Mucosa of descending colon (tissue), 3 donors: ENCODE results near the gene GALNT18. TPM values are rescaled to one million over a fixed set of nuclear protein-coding genes. Genes with fewer than 3 reads are reported as not detected.

Source experiments
- ATAC-seq: fragments of 200-7000 bp; cut with Tn5 transposase; one replicate; pipeline ENCODE4 v1.9.1; 2020; ENCODE audit warnings: mild to moderate bottlenecking, moderate library complexity
- DNase-seq, 3 donors: peaks; one replicate each; pipeline ENCODE4 v3.0.0-alpha.2; 2020
- H3K36me3 ChIP-seq: fragments of 200-600 bp; one replicate; pipeline ENCODE4 v1.8.0; 2021; ENCODE audit warnings: low read depth, mild to moderate bottlenecking
- H3K4me1 ChIP-seq: fragments of 200-600 bp; one replicate; pipeline ENCODE4 v1.8.0; 2021; ENCODE audit warnings: low read depth, mild to moderate bottlenecking
- H3K4me3 ChIP-seq: fragments of 200-600 bp; one replicate; pipeline ENCODE4 v1.8.0; 2021; ENCODE audit warnings: mild to moderate bottlenecking
- H3K9me3 ChIP-seq: fragments of 200-600 bp; one replicate; pipeline ENCODE4 v1.8.0; 2021; ENCODE audit warnings: mild to moderate bottlenecking
- intact Hi-C, 2 donors: fragments of 100-400 bp; cut with DNase I in 1 of 2; cut with micrococcal nuclease in 1 of 2; formaldehyde crosslinking; loops; one replicate each; pipeline versions ENCODE4 v1.11.0 to v1.11.1; 2022; cut with DNase I, micrococcal nuclease
- total RNA-seq, 3 donors: library from RNA; stranded (reverse); fragmentation: NEBNext Ultra II Directional in 2 of 3; extraction: Animal tissue kit (Norgen Biotek cat#: 25700) in 2 of 3; gene quantifications; one replicate each; pipeline versions ENCODE4 v1.2.1 to v1.2.4, GENCODE V29; 2021 to 2023
- TF ChIP-seq, protein P1 (sequence below): fragments of 200-600 bp; IDR thresholded peaks from one replicate; pipeline ENCODE4 v1.8.0; 2022; ENCODE audit warnings: antibody characterized with exemption, mild to moderate bottlenecking
- donor health status: DM: no; HTN: no; CAD: no; lungs with moderate emphysema.
- donor health status: DM: no; HTN: no; CAD: no.
- donor health status: DM: no; HTN: yes; CAD: no.

Gene GALNT18
- total RNA-seq, 3 donors from 2014 or later, result 2.0 to 27.8 (median 5.4) TPM

DNA sequence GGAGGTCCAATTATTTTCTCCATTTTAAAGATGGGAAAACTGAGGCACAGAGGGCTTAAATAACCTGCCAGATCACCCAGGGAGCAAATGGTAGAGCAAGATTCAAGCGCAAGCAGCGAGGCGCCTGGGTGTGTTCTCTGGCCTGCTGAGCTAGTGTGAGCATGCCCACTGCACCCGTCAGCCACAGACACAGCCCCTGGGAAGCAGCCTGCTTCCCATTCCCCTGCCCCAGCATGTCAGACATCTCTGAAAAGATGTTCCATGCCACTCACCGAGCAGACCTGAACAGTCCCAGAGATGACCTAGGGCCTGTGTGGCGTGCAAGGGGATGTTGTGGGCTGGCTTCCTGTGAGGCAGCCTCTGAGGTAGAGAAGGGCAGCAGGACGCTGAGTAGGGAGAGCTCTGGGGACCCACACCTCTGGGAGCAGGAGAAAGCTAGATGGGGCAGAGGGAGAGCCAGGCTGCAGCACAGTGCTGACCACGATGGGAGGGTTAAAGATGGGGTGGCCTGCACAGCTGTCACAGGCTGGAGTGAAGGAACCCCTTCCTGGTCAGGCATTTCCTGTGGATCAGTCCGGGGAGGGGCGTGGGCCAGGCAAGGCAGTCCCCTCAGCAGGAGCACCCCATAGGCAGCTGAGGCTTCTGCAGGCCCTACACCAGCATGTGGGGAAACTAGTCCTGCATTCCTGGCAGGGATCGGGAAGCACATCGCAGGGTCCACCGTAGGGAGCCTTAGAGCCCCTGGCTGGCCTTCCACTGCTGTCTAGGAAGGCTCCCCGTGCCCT is 101.4 kb downstream of the GALNT18 start:
- Histone ChIP-seq H3K4me1 (no peaks in the 10 kb centered on the region), H3K4me3 (no peak overlapping the region), H3K36me3 (no peaks in the 10 kb centered on the region), H3K9me3 (no peaks in the 10 kb centered on the region)
- no peak for DNase-seq
- peak; percentile 7 for ATAC-seq
- TF ChIP-seq, protein P1, sequence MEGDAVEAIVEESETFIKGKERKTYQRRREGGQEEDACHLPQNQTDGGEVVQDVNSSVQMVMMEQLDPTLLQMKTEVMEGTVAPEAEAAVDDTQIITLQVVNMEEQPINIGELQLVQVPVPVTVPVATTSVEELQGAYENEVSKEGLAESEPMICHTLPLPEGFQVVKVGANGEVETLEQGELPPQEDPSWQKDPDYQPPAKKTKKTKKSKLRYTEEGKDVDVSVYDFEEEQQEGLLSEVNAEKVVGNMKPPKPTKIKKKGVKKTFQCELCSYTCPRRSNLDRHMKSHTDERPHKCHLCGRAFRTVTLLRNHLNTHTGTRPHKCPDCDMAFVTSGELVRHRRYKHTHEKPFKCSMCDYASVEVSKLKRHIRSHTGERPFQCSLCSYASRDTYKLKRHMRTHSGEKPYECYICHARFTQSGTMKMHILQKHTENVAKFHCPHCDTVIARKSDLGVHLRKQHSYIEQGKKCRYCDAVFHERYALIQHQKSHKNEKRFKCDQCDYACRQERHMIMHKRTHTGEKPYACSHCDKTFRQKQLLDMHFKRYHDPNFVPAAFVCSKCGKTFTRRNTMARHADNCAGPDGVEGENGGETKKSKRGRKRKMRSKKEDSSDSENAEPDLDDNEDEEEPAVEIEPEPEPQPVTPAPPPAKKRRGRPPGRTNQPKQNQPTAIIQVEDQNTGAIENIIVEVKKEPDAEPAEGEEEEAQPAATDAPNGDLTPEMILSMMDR, result no peak
- intact Hi-C loops, result no loop called here

DNA sequence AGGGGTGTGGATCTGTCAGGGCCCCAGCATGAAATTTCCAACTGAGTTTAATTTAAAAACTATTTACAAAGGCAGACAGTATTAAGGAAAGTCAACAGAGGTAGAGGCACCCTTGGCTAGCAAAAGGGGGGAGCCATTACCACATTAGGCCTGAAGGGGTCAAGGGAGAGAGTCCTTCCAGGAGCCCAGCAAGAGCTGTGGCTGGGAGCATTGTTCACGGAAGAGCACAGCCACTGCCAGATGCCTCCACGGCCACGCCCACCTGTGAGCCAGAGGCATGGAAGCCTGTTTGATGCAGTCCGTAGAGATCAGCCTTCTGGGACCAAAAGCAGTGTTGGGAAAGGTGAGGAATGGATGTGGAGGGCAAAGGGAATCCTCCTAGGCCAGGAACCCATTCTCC is 102.6 kb downstream of the GALNT18 start:
- no peak for DNase-seq

DNA sequence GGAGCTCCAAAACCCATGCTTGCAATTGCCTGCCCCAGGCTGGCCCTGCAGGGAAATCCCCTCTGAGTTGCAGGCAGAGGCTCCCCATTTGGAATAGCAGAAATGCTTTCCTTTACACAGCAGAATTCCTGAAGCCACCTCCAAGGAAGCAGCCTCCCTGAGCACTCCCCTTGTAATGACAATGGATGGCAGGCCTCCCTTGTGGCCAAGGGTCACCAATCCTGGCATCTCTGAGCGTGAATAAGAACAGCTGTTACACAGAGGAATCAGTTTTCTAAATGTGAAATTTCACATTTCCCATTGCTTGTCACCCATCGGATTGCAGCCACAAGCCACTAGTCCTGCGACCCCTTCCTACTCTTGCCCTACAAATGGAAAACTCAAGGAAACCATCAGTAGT is 107.6 kb downstream of the GALNT18 start:
- Histone ChIP-seq H3K4me1 (no peaks in the 10 kb centered on the region), H3K4me3 (no peak overlapping the region), H3K36me3 (no peaks in the 10 kb centered on the region), H3K9me3 (no peaks in the 10 kb centered on the region)
- intact Hi-C loops, result no loop called here
- DNase-seq, result no peak
- TF ChIP-seq, protein P1, result no peak
- no peak for ATAC-seq

More for the DNA sequence above, 102.6 kb downstream of the GALNT18 start:
- Histone ChIP-seq H3K4me3 (no peak overlapping the region), H3K9me3 (no peaks in the 10 kb centered on the region), H3K4me1 (no peaks in the 10 kb centered on the region), H3K36me3 (no peaks in the 10 kb centered on the region)
- intact Hi-C loops, result no loop called here
- TF ChIP-seq, protein P1, result no peak
- ATAC-seq, result peak; percentile 69

DNA sequence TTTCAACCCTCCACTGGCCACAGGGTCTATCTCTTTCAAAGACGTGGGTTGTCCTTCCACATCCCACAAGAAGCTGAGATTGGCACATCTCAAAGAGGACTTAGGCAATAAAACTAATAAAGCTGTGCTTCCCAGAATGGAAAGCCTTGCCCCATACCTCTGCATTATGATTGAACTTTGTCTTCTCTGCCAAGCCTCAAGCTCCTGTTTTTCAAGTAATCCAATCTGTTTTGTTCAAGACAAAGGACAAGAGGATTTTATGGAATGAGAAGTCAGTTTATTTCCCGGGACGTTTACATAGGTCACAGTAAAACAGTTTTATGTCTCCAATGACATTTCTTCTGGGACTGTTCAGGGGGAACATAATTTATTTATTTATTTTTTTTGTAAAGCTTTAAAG is 108.4 kb downstream of the GALNT18 start:
- H3K4me3 ChIP-seq, result no peak overlapping the region
- intact Hi-C loops, result no loop called here
- TF ChIP-seq, protein P1, result no peak
- H3K4me1 ChIP-seq, result no peaks in the 10 kb centered on the region
- no peaks in the 10 kb centered on the region for H3K36me3 ChIP-seq
- H3K9me3 ChIP-seq, result no peaks in the 10 kb centered on the region
- peak in 1 of 3 donors; percentile 12 for DNase-seq
- peak; percentile 80 for ATAC-seq

DNA sequence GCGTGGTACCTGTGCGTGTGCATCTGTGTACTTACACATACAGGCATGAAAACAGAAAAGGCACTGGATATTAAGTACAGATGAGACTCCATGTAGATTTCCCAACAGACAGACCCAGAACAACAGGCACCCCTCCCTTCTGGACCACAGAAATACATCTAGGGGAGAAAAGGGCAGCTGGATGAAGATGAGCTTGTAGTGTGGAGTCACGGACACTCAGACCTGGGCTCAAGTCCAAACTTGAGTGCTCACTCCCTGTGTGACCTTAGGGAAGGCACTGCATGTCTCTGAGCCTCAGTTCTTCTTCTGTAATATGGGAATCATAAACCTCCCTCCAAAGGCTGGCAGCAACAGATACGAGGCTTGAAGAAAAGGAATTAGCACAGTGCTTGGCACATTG is 108.9 kb downstream of the GALNT18 start:
- H3K36me3 ChIP-seq, result no peaks in the 10 kb centered on the region
- TF ChIP-seq, protein P1, result no peak
- no peaks in the 10 kb centered on the region for H3K9me3 ChIP-seq
- intact Hi-C loops, result no loop called here
- no peak overlapping the region for H3K4me3 ChIP-seq
- H3K4me1 ChIP-seq, result no peaks in the 10 kb centered on the region
- DNase-seq, result no peak
- ATAC-seq, result no peak
